ENCODE data around the gene DMRT1.

Gene DMRT1

GRCh38 chr9:1005043-1005667 lies 163.7 kb downstream of the DMRT1 start:
- no peak for DNase-seq

- DNase-seq: no peak
Observed at GRCh38 chr9:1007312-1007711, 165.8 kb downstream of the DMRT1 start.

- DNase-seq: no peak
Observed at GRCh38 chr9:1008216-1008615, 166.7 kb downstream of the DMRT1 start.

- DNase-seq: peak; percentile 54
Observed at GRCh38 chr9:1009101-1009707, 167.7 kb downstream of the DMRT1 start.

GRCh38 chr9:1013021-1013420 lies 171.5 kb downstream of the DMRT1 start:
- peak; percentile 4 for DNase-seq

- DNase-seq: no peak
Observed at GRCh38 chr9:1014225-1014624, 172.7 kb downstream of the DMRT1 start.

GRCh38 chr9:1014640-1015039 lies 173.1 kb downstream of the DMRT1 start:
- no peak for DNase-seq

GRCh38 chr9:1018121-1018520 lies 176.6 kb downstream of the DMRT1 start:
- no peak for DNase-seq

All from CD4-positive, alpha-beta T cell treated with Interferon gamma for 1 hour (primary cell).